Right lobe of liver (tissue), 4 donors: ENCODE measurements around the gene EIF3F.

Source experiments
- CTCF ChIP-seq, 4 donors: fragments of 200-600 bp in 3 of 4; fragments of 450-650 bp in 1 of 4; IDR thresholded peaks; one replicate each; pipeline versions ENCODE4 v1.5.1 to v1.8.0; 2016 to 2022; ENCODE audit warnings: antibody characterized with exemption in 4 of 4, mild to moderate bottlenecking in 2 of 4
- POLR2A ChIP-seq: fragments of 450-650 bp; IDR thresholded peaks from one replicate; pipeline ENCODE4 v1.6.1; 2017; ENCODE audit warnings: antibody characterized with exemption, mild to moderate bottlenecking
- donor health status: DM: no; HTN: no; CAD: no.
- donor health status: DM: no; HTN: no; CAD: no.
- donor health status: DM: no; HTN: yes; CAD: no.

- TF ChIP-seq POLR2A = no peak
- TF ChIP-seq CTCF (IDR thresholded peaks at IDR 0.05) = no peak
Observed at GRCh38 chr11:7941608-7942007, 45.5 kb upstream of the EIF3F start, which contains the start of gene OR10A3.
